HCT116 (cell line): Measurements from ENCODE around the gene ZNF311.
"Not testable (repeated sequence)": the region's sequence is repeated elsewhere in the genome, so short reads cannot be mapped to it uniquely, and the experiment has no call there.

Experiments used
- CEBPB ChIP-seq: IDR thresholded peaks from 2 replicates; pipeline ENCODE4 v1.6.1; 2012; ENCODE audit warnings: low read depth
- EZH2 ChIP-seq: fragments of 200-600 bp; sonication (generic); IDR thresholded peaks from 2 replicates; pipeline ENCODE4 v1.6.1; 2017; ENCODE audit warnings: antibody characterized with exemption, mixed run types
- EZH2phosphoT487 ChIP-seq: fragments of 200-600 bp; IDR thresholded peaks from 2 replicates; pipeline ENCODE4 v1.6.1; 2018; ENCODE audit warnings: antibody characterized with exemption, borderline replicate concordance
- MAX ChIP-seq: IDR thresholded peaks from 2 replicates; pipeline ENCODE4 v1.6.1; 2012
- POLR2A ChIP-seq: IDR thresholded peaks from 2 replicates; pipeline ENCODE4 v1.7.0; 2011; ENCODE audit warnings: borderline replicate concordance; ENCODE audit not compliant: insufficient read depth, insufficient read length; ENCODE audit errors: extremely low read depth
- POLR2AphosphoS5 ChIP-seq: IDR thresholded peaks from 2 replicates; pipeline ENCODE4 v1.6.1; 2011; ENCODE audit warnings: mild to moderate bottlenecking, low read depth, low read length, moderate library complexity
- RAD21 ChIP-seq: IDR thresholded peaks from 2 replicates; pipeline ENCODE4 v1.6.1; 2012; ENCODE audit warnings: low read depth, mild to moderate bottlenecking
- SIN3A ChIP-seq: IDR thresholded peaks from 2 replicates; pipeline ENCODE4 v1.6.1; 2012; ENCODE audit warnings: low read depth
- SP1 ChIP-seq: IDR thresholded peaks from 2 replicates; pipeline ENCODE4 v1.6.1; 2012; ENCODE audit warnings: low read depth
- ZFX ChIP-seq: fragments of 450-650 bp; IDR thresholded peaks from 2 replicates; pipeline ENCODE4 v1.6.1; 2017
- ZNF274 ChIP-seq: fragments of 200-500 bp; sonication (Bioruptor generic); IDR thresholded peaks from 2 replicates; pipeline ENCODE4 v1.6.1; 2014; ENCODE audit warnings: mild to moderate bottlenecking, low read depth, low read length, inconsistent platforms
- TF ChIP-seq, protein P1 (sequence below), 3 experiments: fragments of 200-600 bp in 1 of 3; sonication (generic) in 1 of 3; IDR thresholded peaks in 2 of 3; conservative IDR thresholded peaks in 1 of 3; 2 replicates each; pipeline ENCODE4 v1.5.1; 2012 to 2017; ENCODE audit warnings: low read depth in 2 of 3, low read length in 2 of 3, antibody characterized with exemption in 1 of 3, borderline replicate concordance in 1 of 3, control low read depth in 1 of 3, mild to moderate bottlenecking in 1 of 3, mixed read lengths in 1 of 3, mixed run types in 1 of 3, moderate library complexity in 1 of 3; ENCODE audit not compliant: insufficient read depth in 1 of 3
- TF ChIP-seq, protein P2 (sequence below): IDR thresholded peaks from 2 replicates; pipeline ENCODE4 v1.6.1; 2012
- TF ChIP-seq, protein P3 (sequence below): IDR thresholded peaks from 2 replicates; pipeline ENCODE4 v1.6.1; 2012; ENCODE audit warnings: low read depth

GRCh38 chr6:28949656-28950195 lies 55.4 kb downstream of the ZNF311 start:
- TF ChIP-seq, protein P1, sequence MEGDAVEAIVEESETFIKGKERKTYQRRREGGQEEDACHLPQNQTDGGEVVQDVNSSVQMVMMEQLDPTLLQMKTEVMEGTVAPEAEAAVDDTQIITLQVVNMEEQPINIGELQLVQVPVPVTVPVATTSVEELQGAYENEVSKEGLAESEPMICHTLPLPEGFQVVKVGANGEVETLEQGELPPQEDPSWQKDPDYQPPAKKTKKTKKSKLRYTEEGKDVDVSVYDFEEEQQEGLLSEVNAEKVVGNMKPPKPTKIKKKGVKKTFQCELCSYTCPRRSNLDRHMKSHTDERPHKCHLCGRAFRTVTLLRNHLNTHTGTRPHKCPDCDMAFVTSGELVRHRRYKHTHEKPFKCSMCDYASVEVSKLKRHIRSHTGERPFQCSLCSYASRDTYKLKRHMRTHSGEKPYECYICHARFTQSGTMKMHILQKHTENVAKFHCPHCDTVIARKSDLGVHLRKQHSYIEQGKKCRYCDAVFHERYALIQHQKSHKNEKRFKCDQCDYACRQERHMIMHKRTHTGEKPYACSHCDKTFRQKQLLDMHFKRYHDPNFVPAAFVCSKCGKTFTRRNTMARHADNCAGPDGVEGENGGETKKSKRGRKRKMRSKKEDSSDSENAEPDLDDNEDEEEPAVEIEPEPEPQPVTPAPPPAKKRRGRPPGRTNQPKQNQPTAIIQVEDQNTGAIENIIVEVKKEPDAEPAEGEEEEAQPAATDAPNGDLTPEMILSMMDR (IDR thresholded peaks at IDR 0.05 in 2 of 3, conservative IDR thresholded peaks at IDR 0.05 in 1 of 3; ENCODE audit: borderline replicate concordance in 1 of 3, insufficient read depth in 1 of 3, low read depth in 2 of 3, low read length in 2 of 3) = not testable (repeated sequence)
- TF ChIP-seq EZH2, SP1, EZH2phosphoT487, ZFX, CEBPB, POLR2A, POLR2AphosphoS5, SIN3A, MAX, RAD21, ZNF274: not testable (repeated sequence)
- TF ChIP-seq, protein P2, sequence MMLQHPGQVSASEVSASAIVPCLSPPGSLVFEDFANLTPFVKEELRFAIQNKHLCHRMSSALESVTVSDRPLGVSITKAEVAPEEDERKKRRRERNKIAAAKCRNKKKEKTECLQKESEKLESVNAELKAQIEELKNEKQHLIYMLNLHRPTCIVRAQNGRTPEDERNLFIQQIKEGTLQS = not testable (repeated sequence)
- TF ChIP-seq, protein P3, sequence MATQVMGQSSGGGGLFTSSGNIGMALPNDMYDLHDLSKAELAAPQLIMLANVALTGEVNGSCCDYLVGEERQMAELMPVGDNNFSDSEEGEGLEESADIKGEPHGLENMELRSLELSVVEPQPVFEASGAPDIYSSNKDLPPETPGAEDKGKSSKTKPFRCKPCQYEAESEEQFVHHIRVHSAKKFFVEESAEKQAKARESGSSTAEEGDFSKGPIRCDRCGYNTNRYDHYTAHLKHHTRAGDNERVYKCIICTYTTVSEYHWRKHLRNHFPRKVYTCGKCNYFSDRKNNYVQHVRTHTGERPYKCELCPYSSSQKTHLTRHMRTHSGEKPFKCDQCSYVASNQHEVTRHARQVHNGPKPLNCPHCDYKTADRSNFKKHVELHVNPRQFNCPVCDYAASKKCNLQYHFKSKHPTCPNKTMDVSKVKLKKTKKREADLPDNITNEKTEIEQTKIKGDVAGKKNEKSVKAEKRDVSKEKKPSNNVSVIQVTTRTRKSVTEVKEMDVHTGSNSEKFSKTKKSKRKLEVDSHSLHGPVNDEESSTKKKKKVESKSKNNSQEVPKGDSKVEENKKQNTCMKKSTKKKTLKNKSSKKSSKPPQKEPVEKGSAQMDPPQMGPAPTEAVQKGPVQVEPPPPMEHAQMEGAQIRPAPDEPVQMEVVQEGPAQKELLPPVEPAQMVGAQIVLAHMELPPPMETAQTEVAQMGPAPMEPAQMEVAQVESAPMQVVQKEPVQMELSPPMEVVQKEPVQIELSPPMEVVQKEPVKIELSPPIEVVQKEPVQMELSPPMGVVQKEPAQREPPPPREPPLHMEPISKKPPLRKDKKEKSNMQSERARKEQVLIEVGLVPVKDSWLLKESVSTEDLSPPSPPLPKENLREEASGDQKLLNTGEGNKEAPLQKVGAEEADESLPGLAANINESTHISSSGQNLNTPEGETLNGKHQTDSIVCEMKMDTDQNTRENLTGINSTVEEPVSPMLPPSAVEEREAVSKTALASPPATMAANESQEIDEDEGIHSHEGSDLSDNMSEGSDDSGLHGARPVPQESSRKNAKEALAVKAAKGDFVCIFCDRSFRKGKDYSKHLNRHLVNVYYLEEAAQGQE = not testable (repeated sequence)
